Thyroid gland (tissue), 4 donors: ENCODE measurements around the gene CKS1B.

Experiments
- CTCF ChIP-seq, 6 experiments: fragments of 200-600 bp in 3 of 6; fragments of 450-650 bp in 3 of 6; sonication (generic) in 3 of 6; IDR thresholded peaks; one replicate each; pipeline ENCODE4 v1.5.1; 2016 to 2019; ENCODE audit warnings: antibody characterized with exemption in 6 of 6, mild to moderate bottlenecking in 2 of 6, inconsistent platforms in 1 of 6, moderate library complexity in 1 of 6
- POLR2A ChIP-seq, 2 donors: fragments of 450-650 bp; IDR thresholded peaks; one replicate each; pipeline ENCODE4 v1.6.1; 2017; ENCODE audit warnings: antibody characterized with exemption in 2 of 2, mild to moderate bottlenecking in 2 of 2, moderate library complexity in 1 of 2

- TF ChIP-seq CTCF (IDR thresholded peaks at IDR 0.05) (no peak), POLR2A (IDR thresholded peaks at IDR 0.05) (no peak)
Observed at GRCh38 chr1:154993572-154994268, 19.2 kb downstream of the CKS1B start, which contains the start of gene LENEP.
